Endothelial cell of umbilical vein (primary cell): ENCODE results near the gene SMAD9.

Experiments used
- CTCF ChIP-seq, 2 donors: IDR thresholded peaks; 1 replicate in 1 of 2; 2 replicates in 1 of 2; pipeline ENCODE4 v1.5.1; 2011; ENCODE audit warnings: low read length in 2 of 2, mild to moderate bottlenecking in 2 of 2, moderate library complexity in 2 of 2, control low read depth in 1 of 2, inconsistent platforms in 1 of 2, low read depth in 1 of 2; ENCODE audit not compliant: insufficient read depth in 1 of 2; ENCODE audit errors: extremely low read depth in 1 of 2
- EZH2 ChIP-seq: IDR thresholded peaks from 2 replicates; pipeline ENCODE4 v1.6.1; 2012; ENCODE audit warnings: borderline replicate concordance, low read depth, mild to moderate bottlenecking, moderate library complexity, low read length, inconsistent platforms; ENCODE audit not compliant: severe bottlenecking
- GATA2 ChIP-seq: IDR thresholded peaks from 2 replicates; pipeline ENCODE4 v1.7.0; 2011; ENCODE audit warnings: low read depth, mild to moderate bottlenecking, moderate library complexity, mixed read lengths, low read length; ENCODE audit not compliant: insufficient read length, insufficient read depth
- JUN ChIP-seq: IDR thresholded peaks from 2 replicates; pipeline ENCODE4 v1.6.1; 2011; ENCODE audit warnings: borderline replicate concordance, low read depth; ENCODE audit not compliant: insufficient read length, insufficient read depth
- MAX ChIP-seq: IDR thresholded peaks from 2 replicates; pipeline ENCODE4 v1.6.1; 2011; ENCODE audit not compliant: insufficient read depth, insufficient read length
- MYC ChIP-seq: IDR thresholded peaks from one replicate; pipeline ENCODE4 v1.6.1; 2011; ENCODE audit warnings: mild to moderate bottlenecking, low read depth, low read length
- POLR2A ChIP-seq: IDR thresholded peaks from 2 replicates; pipeline ENCODE4 v1.6.1; 2012; ENCODE audit warnings: low read depth, mild to moderate bottlenecking, control low read depth, low read length
- POLR2AphosphoS5 ChIP-seq: IDR thresholded peaks from 2 replicates; pipeline ENCODE4 v1.6.1; 2012; ENCODE audit warnings: low read depth, mild to moderate bottlenecking, control low read depth, low read length, moderate library complexity; ENCODE audit not compliant: insufficient read depth

- TF ChIP-seq CTCF (IDR thresholded peaks at IDR 0.05; ENCODE audit: extremely low read depth in 1 of 2, insufficient read depth in 1 of 2, low read depth in 1 of 2, low read length in 2 of 2) (no peak), POLR2AphosphoS5 (no peak), POLR2A (no peak), EZH2 (no peak), MYC (no peak), MAX (no peak), GATA2 (no peak), JUN (no peak)
Measured at GRCh38 chr13:36915896-36916640, 4.0 kb downstream of the SMAD9 start.
